ENCODE measurements around the gene TCTN3.
"Not testable (repeated sequence)": the region's sequence is repeated elsewhere in the genome, so short reads cannot be mapped to it uniquely, and the experiment has no call there.

The TCTN3 gene

DNA sequence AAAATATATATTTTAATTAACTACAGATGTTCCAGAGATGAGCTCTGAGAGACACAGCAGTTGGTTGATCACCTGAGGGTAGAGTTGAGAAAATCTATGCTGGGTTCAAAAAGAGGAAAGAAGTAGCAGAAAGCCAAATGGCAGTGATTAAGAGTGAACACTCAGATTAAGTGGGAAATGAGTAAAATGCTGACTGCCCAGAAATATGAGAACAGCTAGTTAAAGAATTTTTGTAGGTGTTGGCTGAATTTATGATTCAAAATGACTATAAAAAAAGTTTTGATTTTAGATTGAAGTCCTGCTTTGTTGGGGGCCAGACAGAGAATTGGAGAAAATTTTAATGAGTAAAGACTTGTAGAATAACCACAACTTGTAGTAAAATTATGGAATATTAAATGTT lies 9.8 kb downstream of the TCTN3 start:
- no peak for DNase-seq

DNA sequence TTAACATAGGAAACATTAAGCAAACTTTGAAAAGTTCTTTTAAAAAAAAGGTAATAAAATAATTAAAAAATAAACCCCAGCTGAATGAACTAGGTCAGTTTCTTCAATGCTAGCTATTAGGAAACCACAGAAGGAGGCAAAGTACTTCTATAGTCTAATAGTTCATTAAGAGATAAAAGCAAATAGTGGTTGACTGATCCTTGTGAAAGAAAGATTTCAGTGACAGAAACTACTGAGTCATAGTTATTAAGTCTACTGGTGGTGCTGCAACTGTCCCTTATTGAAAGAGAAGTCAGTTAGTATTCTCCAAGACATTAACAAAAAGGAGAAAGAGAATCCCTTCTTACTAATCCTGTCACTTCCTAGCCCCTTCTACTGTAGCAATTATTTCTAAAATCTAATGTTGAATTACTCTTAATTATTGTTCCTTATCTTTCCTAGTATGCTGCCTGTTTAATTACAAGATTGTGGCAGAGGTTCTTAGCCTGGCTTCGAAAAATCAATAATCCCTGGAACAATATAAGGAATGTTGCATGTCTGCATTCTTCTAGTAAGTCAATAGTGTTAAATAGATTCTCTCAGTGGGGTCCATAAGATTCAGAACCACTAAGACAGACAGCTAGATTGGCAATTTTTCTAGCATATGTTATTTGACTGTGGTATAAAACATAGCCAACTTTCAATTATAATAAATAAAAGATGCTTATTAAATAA lies 18.2 kb downstream of the TCTN3 start:
- DNase-seq, result no peak

GRCh38 chr10:95674643-95675042 lies 19.1 kb downstream of the TCTN3 start:
- no peak for DNase-seq

- DNase-seq, result not testable (repeated sequence)
Measured at GRCh38 chr10:95672641-95673040, 21.1 kb downstream of the TCTN3 start.

- peak; percentile 95 for DNase-seq
Measured at GRCh38 chr10:95664543-95664942, 29.2 kb downstream of the TCTN3 start.

DNA sequence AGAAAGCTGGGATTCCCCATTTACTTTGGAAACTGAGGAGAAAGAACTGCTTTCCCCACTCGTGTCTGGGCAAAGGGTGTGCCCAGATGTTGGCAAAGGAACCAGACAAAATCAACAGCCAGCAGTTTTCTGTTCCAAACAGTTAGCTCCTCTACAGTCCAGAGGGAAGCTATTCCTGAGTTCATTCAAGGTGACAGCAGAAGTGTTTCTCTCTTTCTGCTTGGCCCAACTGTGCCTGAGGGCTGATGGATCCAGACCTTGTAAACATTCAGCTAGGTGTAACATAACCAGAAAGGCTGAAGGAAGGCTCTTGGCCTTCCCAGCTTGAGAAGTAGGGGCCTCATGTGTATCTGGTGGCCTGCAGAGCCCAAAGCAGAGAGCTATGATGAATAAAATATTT lies 30.2 kb downstream of the TCTN3 start:
- DNase-seq, result no peak

DNA sequence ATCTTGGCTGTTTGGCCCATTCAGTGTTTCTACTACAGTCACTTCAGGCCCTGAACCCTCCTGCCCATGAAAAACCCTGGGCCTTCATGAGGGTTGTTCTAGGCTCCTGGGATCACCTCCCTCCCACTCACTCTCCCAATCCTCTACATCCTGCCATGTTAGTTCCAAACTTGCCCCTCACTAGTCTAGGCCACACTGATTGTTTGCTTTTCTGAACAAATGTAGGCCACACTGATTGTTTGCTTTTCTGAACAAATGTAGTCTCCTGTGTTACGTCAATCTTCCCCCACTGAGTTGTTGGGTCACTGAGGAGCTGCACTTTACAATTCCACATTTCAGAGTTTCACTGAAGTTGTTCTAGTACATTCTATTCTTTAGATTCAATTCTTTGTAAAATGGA lies 31.9 kb downstream of the TCTN3 start:
- no peak for DNase-seq

- DNase-seq, result no peak
Measured at GRCh38 chr10:95660283-95660682, 33.4 kb downstream of the TCTN3 start.

GRCh38 chr10:95657250-95657649 lies 36.5 kb downstream of the TCTN3 start:
- no peak for DNase-seq

- peak; percentile 97 for DNase-seq
Measured at GRCh38 chr10:95656291-95657164, 37.2 kb downstream of the TCTN3 start, which contains the start of gene ALDH18A1. Gene ALDH18A1 (minus strand): TSS chr10:95656711. CDS start chr10:95653377, 3,334 bp downstream.

DNA sequence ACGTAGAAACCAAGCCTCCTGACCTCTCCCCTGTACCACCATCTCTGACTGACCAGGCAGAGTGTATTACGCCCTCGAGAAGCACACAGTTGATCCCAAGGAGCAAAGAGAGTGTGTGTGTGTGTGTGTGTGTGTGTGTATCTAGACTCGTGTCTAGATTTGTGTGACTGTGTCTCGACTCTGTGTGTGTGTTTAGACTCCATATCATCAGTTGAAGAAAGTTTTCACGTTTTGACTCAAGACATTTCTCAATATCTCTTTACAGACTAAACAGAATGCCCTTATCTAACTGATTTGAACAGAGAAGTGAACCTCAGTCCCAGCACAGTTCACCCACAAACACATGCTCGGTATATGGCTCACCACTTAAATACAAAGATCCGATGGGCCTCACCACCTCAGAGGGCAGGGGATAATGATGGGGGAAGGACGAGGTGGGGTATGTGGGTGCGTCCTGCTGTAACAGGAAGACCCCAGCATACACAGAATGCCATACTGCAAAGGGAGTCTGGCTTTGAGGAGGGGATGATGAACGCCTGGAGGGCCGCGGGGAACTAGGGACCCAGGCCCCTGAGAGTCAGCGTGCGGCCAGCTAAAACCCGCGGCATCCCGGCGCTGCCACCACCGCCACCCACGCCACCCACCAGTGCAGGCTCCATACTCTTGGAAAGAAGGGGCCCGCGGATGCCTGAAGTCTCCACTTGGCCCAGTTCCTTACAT lies 38.0 kb downstream of the TCTN3 start:
- peak; percentile 62 for DNase-seq

- no peak for DNase-seq
Measured at GRCh38 chr10:95653895-95654294, 39.8 kb downstream of the TCTN3 start.

- DNase-seq, result no peak
Measured at GRCh38 chr10:95651346-95652060, 42.2 kb downstream of the TCTN3 start.

DNA sequence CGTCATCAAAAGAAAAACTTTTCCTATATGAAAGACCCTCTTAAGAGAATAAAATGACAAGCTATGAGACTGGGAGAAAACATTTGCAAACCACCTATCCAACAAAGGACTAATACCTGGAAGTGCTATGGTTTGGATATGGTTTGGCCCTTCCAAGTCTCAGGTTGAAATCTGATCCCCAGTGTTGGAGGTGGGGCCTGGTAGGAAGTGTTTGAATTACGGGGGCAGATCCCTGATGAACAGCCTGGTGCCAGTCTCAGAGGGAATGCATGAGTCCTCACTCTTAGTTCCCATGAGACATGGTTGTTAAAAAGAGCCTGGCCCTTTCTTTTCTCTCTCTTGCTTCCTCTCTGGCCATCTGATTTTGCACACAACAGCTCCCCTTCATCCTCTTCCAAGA lies 43.5 kb downstream of the TCTN3 start:
- no peak for DNase-seq

DNA sequence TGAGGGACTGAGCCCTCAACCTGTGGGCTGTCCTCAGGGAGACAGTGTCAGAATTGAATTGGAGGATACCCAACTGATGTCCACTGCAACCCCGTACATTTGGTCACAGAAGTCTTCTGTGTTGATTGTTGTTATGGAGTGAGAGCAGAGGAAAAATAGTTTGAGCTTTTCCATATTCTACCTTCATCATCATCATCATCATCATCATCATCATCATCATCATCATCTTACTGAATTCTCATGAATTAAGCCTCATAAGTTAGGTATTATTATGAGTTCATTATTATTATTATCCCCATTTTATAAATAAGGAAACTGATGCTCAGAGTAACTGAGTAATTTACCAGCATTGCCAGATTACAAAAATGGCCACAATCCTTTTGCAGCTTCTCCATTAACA lies 45.6 kb downstream of the TCTN3 start:
- no peak for DNase-seq

GRCh38 chr10:95646160-95646559 lies 47.6 kb downstream of the TCTN3 start:
- DNase-seq, result no peak

DNA sequence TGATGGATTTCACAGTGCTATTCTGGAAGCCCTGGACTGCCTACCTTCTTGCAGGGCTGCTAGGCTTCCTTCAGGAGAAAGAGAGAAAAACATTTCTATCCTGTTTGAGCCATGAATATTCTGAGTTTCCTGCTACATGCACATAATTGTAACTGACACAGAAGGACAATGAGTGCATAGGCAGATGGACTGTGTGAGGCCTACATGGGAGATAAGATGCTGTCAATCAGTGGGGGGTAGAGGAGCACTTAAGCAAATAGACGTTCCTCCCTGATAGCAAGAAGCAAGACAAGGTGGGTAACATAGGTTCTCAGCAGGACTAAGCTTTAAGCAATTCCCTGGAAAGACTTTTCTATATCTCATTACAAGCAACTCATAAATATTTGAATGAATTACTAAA lies 48.8 kb downstream of the TCTN3 start:
- DNase-seq, result peak; percentile 68

GRCh38 chr10:95640891-95641315 lies 52.8 kb downstream of the TCTN3 start:
- DNase-seq, result no peak

DNA sequence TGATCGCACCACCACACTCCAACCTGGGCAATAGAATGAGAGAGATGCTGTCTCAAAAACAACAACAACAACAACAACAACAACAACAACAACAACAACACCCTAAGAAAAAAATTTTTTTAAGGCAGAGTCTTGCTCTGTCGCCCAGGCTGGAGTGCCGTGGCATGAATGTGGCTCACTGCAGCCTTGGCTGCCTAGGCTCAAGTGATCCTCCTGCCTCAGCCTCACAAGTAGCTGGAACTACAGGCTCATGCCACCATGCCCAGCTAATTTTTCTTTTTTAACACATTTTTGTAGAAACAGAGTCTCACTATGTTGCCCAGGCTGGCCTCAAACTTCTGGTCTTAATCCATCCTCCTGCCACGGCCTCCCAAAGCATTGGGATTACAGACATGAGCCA lies 55.8 kb downstream of the TCTN3 start:
- DNase-seq, result no peak

GRCh38 chr10:95637140-95637539 lies 56.6 kb downstream of the TCTN3 start:
- DNase-seq, result no peak

DNA sequence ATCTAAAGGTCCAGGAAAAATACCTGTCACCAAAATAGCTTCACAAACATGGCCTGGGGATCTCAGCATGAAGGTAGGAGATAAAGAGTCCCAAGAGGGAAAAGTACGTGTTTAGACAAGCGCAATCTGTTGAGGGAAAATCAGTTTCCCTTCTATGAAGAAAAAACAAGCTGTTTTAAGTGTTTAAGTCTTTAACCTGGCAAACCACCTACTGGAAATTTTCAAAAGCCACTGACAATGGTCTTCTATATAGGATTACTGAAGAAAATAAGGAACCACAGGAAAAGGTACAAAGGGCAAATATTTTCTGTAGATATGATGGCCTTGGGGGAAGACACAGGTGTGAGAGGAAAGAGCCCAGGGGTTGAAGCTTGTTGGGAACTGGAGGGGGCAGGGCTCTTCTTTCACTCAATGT lies 58.4 kb downstream of the TCTN3 start:
- no peak for DNase-seq

GRCh38 chr10:95628786-95629185 lies 64.9 kb downstream of the TCTN3 start:
- DNase-seq, result no peak

DNA sequence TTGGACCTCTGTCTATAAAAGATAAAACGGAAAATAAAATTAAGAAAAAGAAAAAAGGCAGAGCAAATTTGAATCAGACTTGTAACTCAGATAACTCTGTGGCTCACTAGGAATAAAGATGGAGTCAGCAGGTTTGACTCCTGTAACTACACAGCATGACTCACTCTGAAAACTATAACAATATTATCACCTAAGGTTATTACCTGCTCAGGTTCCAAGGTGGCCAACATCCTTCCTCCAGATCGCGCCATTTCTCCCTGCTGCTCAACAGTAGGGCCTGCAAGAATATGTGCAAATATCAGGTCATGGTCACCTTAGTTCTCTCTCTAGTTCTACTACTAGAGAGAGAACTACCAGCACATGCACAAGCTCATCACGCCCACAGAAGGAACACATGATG lies 67.2 kb downstream of the TCTN3 start:
- no peak for DNase-seq
